Endothelial cell of umbilical vein (primary cell): ENCODE results near the gene CMIP. TPM values are rescaled to one million over a fixed set of nuclear protein-coding genes. Genes with fewer than 3 reads are reported as not detected.

ENCODE experiments used
- BruUV-seq: library from RNA; stranded (reverse); fragments of 400-500 nt; replicated peaks from 2 replicates; lab custom pipeline; 2021; lab: Mats Ljungman, UMichigan
- CTCF ChIA-PET: fragments of 300-600, 350-600 bp; sonication (Branson Sonifier 250); formaldehyde crosslinking; loops from one replicate; lab custom pipeline; 2021; ENCODE audit warnings: antibody characterized with exemption, inconsistent platforms; lab: Charles Lee
- POLR2A ChIA-PET: fragments of 300-600, 350-600 bp; sonication (Branson Sonifier 250); formaldehyde crosslinking; loops from one replicate; lab custom pipeline; 2021; ENCODE audit warnings: antibody characterized with exemption, inconsistent platforms; lab: Charles Lee
- DNase-seq: peaks from one replicate; pipeline ENCODE4 v3.0.0-alpha.2; 2011; ENCODE audit warnings: low read depth, low spot score
- FAIRE-seq: peaks from 2 replicates; lab custom pipeline; 2011; peaks lifted over from hg19 to GRCh38; lab: Jason Lieb, UNC
- H2AFZ ChIP-seq: 2 replicates; pipeline ENCODE4 v1.6.0; 2012; ENCODE audit warnings: low read depth, low read length, control low read depth, inconsistent platforms
- H3K27ac ChIP-seq: 2 replicates; pipeline ENCODE4 v1.5.1; 2011; ENCODE audit warnings: low read depth, mild to moderate bottlenecking, control low read depth, low read length, moderate library complexity; ENCODE audit not compliant: insufficient read depth
- H3K27me3 ChIP-seq, 2 experiments: 2 replicates each; pipeline versions ENCODE4 v1.6.0 to v1.6.1; 2011; ENCODE audit warnings: low read length in 2 of 2, mixed read lengths in 1 of 2; ENCODE audit not compliant: control insufficient read depth in 2 of 2, insufficient read depth in 2 of 2
- H3K36me3 ChIP-seq, 2 experiments: 2 replicates in 1 of 2; 3 replicates in 1 of 2; pipeline ENCODE4 v1.5.1; 2011; ENCODE audit warnings: low read length in 2 of 2, mild to moderate bottlenecking in 1 of 2, moderate library complexity in 1 of 2; ENCODE audit not compliant: control insufficient read depth in 2 of 2, insufficient read depth in 2 of 2; ENCODE audit errors: extremely low read depth in 1 of 2
- H3K4me1 ChIP-seq: 3 replicates; pipeline ENCODE4 v1.5.1; 2011; ENCODE audit warnings: mild to moderate bottlenecking, low read length; ENCODE audit not compliant: control insufficient read depth, insufficient read depth; ENCODE audit errors: extremely low read depth
- H3K4me2 ChIP-seq: 2 replicates; pipeline ENCODE4 v1.6.1; 2011; ENCODE audit warnings: low read length, control low read depth, mixed read lengths; ENCODE audit not compliant: insufficient read depth
- H3K4me3 ChIP-seq, 3 experiments: fragments of 200-600 bp in 1 of 3; sonication (generic), shearing (Covaris generic) in 1 of 3; replicated peaks in 1 of 3; 2 replicates each; pipeline ENCODE4 v1.5.1; 2011 to 2016; ENCODE audit warnings: control low read depth in 3 of 3, low read length in 3 of 3, mild to moderate bottlenecking in 2 of 3, inconsistent platforms in 1 of 3, low read depth in 1 of 3, moderate library complexity in 1 of 3; ENCODE audit not compliant: insufficient read depth in 1 of 3
- H3K79me2 ChIP-seq: 2 replicates; pipeline ENCODE4 v1.6.0; 2012; ENCODE audit warnings: low read length, inconsistent platforms; ENCODE audit not compliant: control insufficient read depth, insufficient read depth
- H3K9ac ChIP-seq: replicated peaks from 2 replicates; pipeline ENCODE3; 2011; ENCODE audit warnings: low read length, control low read depth; ENCODE audit not compliant: insufficient read depth; ENCODE audit errors: extremely low read depth
- H3K9me1 ChIP-seq: replicated peaks from 3 replicates; pipeline ENCODE4 v1.6.0; 2011; ENCODE audit warnings: mild to moderate bottlenecking, low read length; ENCODE audit not compliant: control insufficient read depth, insufficient read depth; ENCODE audit errors: extremely low read depth
- H3K9me3 ChIP-seq: replicated peaks from 2 replicates; pipeline ENCODE4 v1.5.1; 2012; ENCODE audit warnings: low read length, inconsistent platforms; ENCODE audit not compliant: control insufficient read depth, insufficient read depth
- H4K20me1 ChIP-seq: replicated peaks from 2 replicates; pipeline ENCODE3; 2011; ENCODE audit warnings: mild to moderate bottlenecking, low read length; ENCODE audit not compliant: control insufficient read depth, insufficient read depth; ENCODE audit errors: extremely low read depth
- EZH2 ChIP-seq: IDR thresholded peaks from 2 replicates; pipeline ENCODE4 v1.6.1; 2012; ENCODE audit warnings: borderline replicate concordance, low read depth, mild to moderate bottlenecking, moderate library complexity, low read length, inconsistent platforms; ENCODE audit not compliant: severe bottlenecking
- FOS ChIP-seq: IDR thresholded peaks from 2 replicates; pipeline ENCODE4 v1.6.1; 2011; ENCODE audit warnings: mild to moderate bottlenecking, low read length, moderate library complexity, borderline replicate concordance; ENCODE audit not compliant: insufficient read depth
- GATA2 ChIP-seq: IDR thresholded peaks from 2 replicates; pipeline ENCODE4 v1.7.0; 2011; ENCODE audit warnings: low read depth, mild to moderate bottlenecking, moderate library complexity, mixed read lengths, low read length; ENCODE audit not compliant: insufficient read length, insufficient read depth
- JUN ChIP-seq: IDR thresholded peaks from 2 replicates; pipeline ENCODE4 v1.6.1; 2011; ENCODE audit warnings: borderline replicate concordance, low read depth; ENCODE audit not compliant: insufficient read length, insufficient read depth
- MAX ChIP-seq: IDR thresholded peaks from 2 replicates; pipeline ENCODE4 v1.6.1; 2011; ENCODE audit not compliant: insufficient read depth, insufficient read length
- POLR2A ChIP-seq: IDR thresholded peaks from 2 replicates; pipeline ENCODE4 v1.6.1; 2012; ENCODE audit warnings: low read depth, mild to moderate bottlenecking, control low read depth, low read length
- POLR2AphosphoS5 ChIP-seq: IDR thresholded peaks from 2 replicates; pipeline ENCODE4 v1.6.1; 2012; ENCODE audit warnings: low read depth, mild to moderate bottlenecking, control low read depth, low read length, moderate library complexity; ENCODE audit not compliant: insufficient read depth
- dilution Hi-C: fragments of 300-500 bp; cut with MboI; formaldehyde crosslinking; loops from one replicate; pipeline ENCODE4 v1.15.0; 2019; ENCODE audit warnings: low sequenced_read_pairs; ENCODE audit not compliant: extremely low pct_ligation_motif_present
- intact Hi-C: fragments of 100-400 bp; cut with micrococcal nuclease; formaldehyde crosslinking; loops from one replicate; pipeline ENCODE4 v1.10.0; 2022
- polyA plus RNA-seq, 4 experiments: library from polyadenylated mRNA; depleted of rRNA in 3 of 4; stranded (reverse) in 3 of 4; unstranded in 1 of 4; fragments of >200 nt; gene quantifications; 2 replicates each; pipeline versions ENCODE4 v1.2.1 to v1.2.3, GENCODE V29; 2011 to 2012; ENCODE audit warnings: missing spikeins in 1 of 4
- total RNA-seq: library from RNA; stranded (reverse); gene quantifications from 2 replicates; pipeline ENCODE4 v1.2.3, GENCODE V29; 2021
- TF ChIP-seq, protein P1 (sequence below), 2 donors: IDR thresholded peaks; 1 replicate in 1 of 2; 2 replicates in 1 of 2; pipeline ENCODE4 v1.5.1; 2011; ENCODE audit warnings: low read length in 2 of 2, mild to moderate bottlenecking in 2 of 2, moderate library complexity in 2 of 2, control low read depth in 1 of 2, inconsistent platforms in 1 of 2, low read depth in 1 of 2; ENCODE audit not compliant: insufficient read depth in 1 of 2; ENCODE audit errors: extremely low read depth in 1 of 2

CMIP gene
- total and polyA plus RNA-seq, 2 donors (not counting 3 experiments of a cell fraction or from before 2014, with no cell fraction given), result 29.0 to 101 TPM

DNA sequence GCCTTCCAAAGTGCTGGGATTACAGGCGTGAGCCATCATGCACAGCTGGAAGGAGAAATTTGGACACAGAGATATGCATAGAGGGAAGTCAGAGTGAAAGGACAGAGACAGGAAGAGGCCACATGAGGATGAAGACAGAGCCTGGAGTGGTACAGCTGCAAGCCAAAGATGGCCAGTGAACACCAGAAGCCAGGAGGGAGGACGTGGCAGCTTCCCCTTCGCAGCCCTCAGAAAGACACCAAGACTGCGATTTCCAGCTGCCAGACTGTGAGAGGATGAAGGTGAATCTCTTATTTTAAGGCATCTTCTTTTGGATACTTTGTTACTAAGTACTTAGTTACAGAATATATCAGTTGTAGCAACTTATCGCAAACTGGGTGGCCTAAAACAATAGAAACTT, 274.0 kb downstream of the CMIP start:
- Histone ChIP-seq H3K9me1 (no peaks in the 10 kb centered on the region), H3K9ac (no peak overlapping the region), H3K4me3 (no peak overlapping the region), H3K27me3 (no peaks in the 10 kb centered on the region), H4K20me1 (no peaks in the 10 kb centered on the region), H3K4me1 (peaks cover 14% of the 10 kb centered on the region), H3K27ac (no peak overlapping the region), H3K79me2 (no peaks in the 10 kb centered on the region), H3K4me2 (no peak overlapping the region), H3K9me3 (no peaks in the 10 kb centered on the region), H3K36me3 (no peaks in the 10 kb centered on the region), H2AFZ (peak overlapping the region; percentile 31)
- DNase-seq (no peak), FAIRE-seq (no peak)
- BruUV-seq, result no TSS peak
- ChIA-PET POLR2A (no interaction called here), CTCF (interaction anchor here (1.5 to 2.8 kb wide), 2 partner anchors 95 to 314 kb away, joined by 3 to 8 read pairs; no protein-coding TSS in a partner anchor)
- intact Hi-C loops (no loop called here), dilution Hi-C loops (no loop called here)
- TF ChIP-seq GATA2 (no peak), FOS (no peak), EZH2 (no peak), POLR2A (no peak), POLR2AphosphoS5 (no peak), JUN (no peak), MAX (no peak)
- TF ChIP-seq, protein P1, sequence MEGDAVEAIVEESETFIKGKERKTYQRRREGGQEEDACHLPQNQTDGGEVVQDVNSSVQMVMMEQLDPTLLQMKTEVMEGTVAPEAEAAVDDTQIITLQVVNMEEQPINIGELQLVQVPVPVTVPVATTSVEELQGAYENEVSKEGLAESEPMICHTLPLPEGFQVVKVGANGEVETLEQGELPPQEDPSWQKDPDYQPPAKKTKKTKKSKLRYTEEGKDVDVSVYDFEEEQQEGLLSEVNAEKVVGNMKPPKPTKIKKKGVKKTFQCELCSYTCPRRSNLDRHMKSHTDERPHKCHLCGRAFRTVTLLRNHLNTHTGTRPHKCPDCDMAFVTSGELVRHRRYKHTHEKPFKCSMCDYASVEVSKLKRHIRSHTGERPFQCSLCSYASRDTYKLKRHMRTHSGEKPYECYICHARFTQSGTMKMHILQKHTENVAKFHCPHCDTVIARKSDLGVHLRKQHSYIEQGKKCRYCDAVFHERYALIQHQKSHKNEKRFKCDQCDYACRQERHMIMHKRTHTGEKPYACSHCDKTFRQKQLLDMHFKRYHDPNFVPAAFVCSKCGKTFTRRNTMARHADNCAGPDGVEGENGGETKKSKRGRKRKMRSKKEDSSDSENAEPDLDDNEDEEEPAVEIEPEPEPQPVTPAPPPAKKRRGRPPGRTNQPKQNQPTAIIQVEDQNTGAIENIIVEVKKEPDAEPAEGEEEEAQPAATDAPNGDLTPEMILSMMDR (IDR thresholded peaks at IDR 0.05; ENCODE audit: extremely low read depth in 1 of 2, insufficient read depth in 1 of 2, low read depth in 1 of 2, low read length in 2 of 2), result no peak
